HepG2 (cell line): ENCODE measurements around the gene TBC1D25. TPM values are rescaled to one million over a fixed set of nuclear protein-coding genes. Genes with fewer than 3 reads are reported as not detected.
A peak's percentile ranks its signal among the peaks of the same experiment; 100 is the strongest.

ENCODE experiments used
- ATAC-seq: fragments of 200-7000 bp; cut with Tn5 transposase; 3 replicates; pipeline ENCODE4 v1.9.1; 2020; ENCODE audit warnings: mild to moderate bottlenecking, moderate library complexity
- BruUV-seq: library from RNA; stranded (reverse); fragments of 400-500 nt; replicated peaks from 2 replicates; lab custom pipeline; 2021; lab: Mats Ljungman, UMichigan
- CTCF ChIA-PET: fragments of 300-600 bp; formaldehyde crosslinking; extraction: SDS; loops from one replicate; lab custom pipeline; 2021; ENCODE audit warnings: low total read pairs, inconsistent platforms, low intra/inter-chr PET ratio; lab: Yijun Ruan, JAX
- POLR2A ChIA-PET: fragments of 350-600 bp; sonication (Branson Sonifier 250); formaldehyde crosslinking; loops from one replicate; lab custom pipeline; 2020; ENCODE audit warnings: antibody characterized with exemption, inconsistent platforms; lab: Yijun Ruan, JAX
- DNase-seq: peaks from one replicate; pipeline ENCODE4 v3.0.0-alpha.2; 2015; ENCODE audit warnings: low spot score
- FAIRE-seq: peaks from 3 replicates; lab custom pipeline; 2011; peaks lifted over from hg19 to GRCh38; lab: Jason Lieb, UNC
- H2AFZ ChIP-seq: one replicate; pipeline ENCODE4 v1.6.1; 2011; ENCODE audit warnings: low read length, inconsistent platforms
- H3K27ac ChIP-seq: fragments of 300-600 bp; 3 replicates; pipeline ENCODE4 v1.8.0; 2011; ENCODE audit warnings: mixed run types, mild to moderate bottlenecking, mixed read lengths, low read length, inconsistent platforms; ENCODE audit not compliant: insufficient read depth; ENCODE audit errors: extremely low read length
- H3K27me3 ChIP-seq, 2 experiments: fragments of 200-600 bp in 1 of 2; 2 replicates in 1 of 2; 3 replicates in 1 of 2; pipeline versions ENCODE4 v1.6.0 to v1.8.0; 2011; ENCODE audit warnings: low read length in 2 of 2, mild to moderate bottlenecking in 2 of 2, moderate library complexity in 2 of 2, inconsistent platforms in 1 of 2; ENCODE audit not compliant: insufficient read depth in 2 of 2, control insufficient read depth in 1 of 2
- H3K36me3 ChIP-seq, 2 experiments: fragments of 200-600 bp in 1 of 2; replicated peaks in 1 of 2; 2 replicates in 1 of 2; 3 replicates in 1 of 2; pipeline versions ENCODE4 v1.5.1 to v1.8.0; 2011; ENCODE audit warnings: low read length in 2 of 2, inconsistent platforms in 1 of 2; ENCODE audit not compliant: insufficient read depth in 2 of 2, control insufficient read depth in 1 of 2
- H3K4me1 ChIP-seq: 2 replicates; pipeline ENCODE4 v1.5.1; 2012; ENCODE audit warnings: low read length, inconsistent platforms; ENCODE audit not compliant: insufficient read depth
- H3K4me2 ChIP-seq: 2 replicates; pipeline ENCODE4 v1.6.0; 2011; ENCODE audit warnings: low read depth, low read length, inconsistent platforms
- H3K4me3 ChIP-seq, 3 experiments: fragments of 200-600 bp in 1 of 3; sonication (generic), shearing (Covaris generic) in 1 of 3; replicated peaks in 1 of 3; 2 replicates each; pipeline ENCODE4 v1.5.1; 2011 to 2016; ENCODE audit warnings: low read length in 3 of 3, inconsistent platforms in 2 of 3, low read depth in 2 of 3, mild to moderate bottlenecking in 2 of 3, control low read depth in 1 of 3, mixed read lengths in 1 of 3; ENCODE audit not compliant: insufficient read depth in 1 of 3
- H3K79me2 ChIP-seq: one replicate; pipeline ENCODE4 v1.6.1; 2011; ENCODE audit warnings: low read length, inconsistent platforms; ENCODE audit not compliant: insufficient read depth
- H3K9ac ChIP-seq: 2 replicates; pipeline ENCODE4 v1.6.0; 2011; ENCODE audit warnings: mild to moderate bottlenecking, low read depth, low read length, inconsistent platforms; ENCODE audit not compliant: insufficient read depth
- H3K9me3 ChIP-seq: 2 replicates; pipeline ENCODE4 v1.5.1; 2012; ENCODE audit warnings: mild to moderate bottlenecking, low read length
- H4K20me1 ChIP-seq: 2 replicates; pipeline ENCODE4 v1.6.0; 2011; ENCODE audit warnings: inconsistent platforms, mild to moderate bottlenecking, low read length, moderate library complexity; ENCODE audit not compliant: insufficient read depth
- GABPA ChIP-seq, 2 experiments: IDR thresholded peaks; 2 replicates each; pipeline ENCODE4 v1.6.1; 2011 to 2016; ENCODE audit warnings: low read depth in 2 of 2, low read length in 1 of 2, missing biosample characterization in 1 of 2, missing genetic modification characterization in 1 of 2
- NFYB ChIP-seq: sonication (generic); formaldehyde crosslinking; IDR thresholded peaks from 2 replicates; pipeline ENCODE4 v1.4.0; 2020; ENCODE audit warnings: missing genetic modification reagents
- STAG1 ChIP-seq: sonication (generic); formaldehyde crosslinking; IDR thresholded peaks from 2 replicates; pipeline ENCODE4 v1.4.0; 2020; ENCODE audit warnings: missing genetic modification reagents
- ZNF512B ChIP-seq: sonication (generic); formaldehyde crosslinking; IDR thresholded peaks from 2 replicates; pipeline ENCODE4 v1.5.1; 2020; ENCODE audit warnings: missing genetic modification reagents, mild to moderate bottlenecking, borderline replicate concordance
- ZNF562 ChIP-seq: sonication (generic); formaldehyde crosslinking; IDR thresholded peaks from 2 replicates; pipeline ENCODE4 v1.8.0; 2022; ENCODE audit warnings: missing genetic modification reagents, borderline replicate concordance
- WGBS: methylation state at CpG from one replicate; pipeline ENCODE4 v1.1.6; 2017; ENCODE audit warnings: low lambda C conversion rate; 5-methylcytosine and 5-hydroxymethylcytosine counted together
- in situ Hi-C: cut with HindIII; loops from 2 replicates; pipeline ENCODE4 v1.10.0; 2017; ENCODE audit warnings: low pct_unique_long_range_greater_than_20kb; ENCODE audit not compliant: extremely low pct_ligation_motif_present
- intact Hi-C: fragments of 100-400 bp; cut with micrococcal nuclease; formaldehyde crosslinking; loops from one replicate; pipeline ENCODE4 v1.10.0; 2022; ENCODE audit not compliant: unreplicated experiment
- polyA plus RNA-seq, 8 experiments: library from polyadenylated mRNA; depleted of rRNA in 3 of 8; stranded (reverse) in 7 of 8; unstranded in 1 of 8; fragments of >200 nt; fragmentation: Illumina TruSeq in 4 of 8; extraction: Trizol in 4 of 8; gene quantifications; 2 replicates each; pipeline versions ENCODE4 v1.2.1 to v1.2.3, GENCODE V29; 2011 to 2016; ENCODE audit warnings: low read depth in 4 of 8, missing spikeins in 1 of 8, mixed read lengths in 1 of 8; ENCODE audit not compliant: insufficient read depth in 1 of 8
- total RNA-seq, 5 experiments: library from RNA; depleted of rRNA; stranded (reverse); fragments of >200 nt; fragmentation: Illumina TruSeq; extraction: Trizol; gene quantifications; 2 replicates each; pipeline ENCODE4 v1.2.3, GENCODE V29; 2016; ENCODE audit warnings: low read depth in 1 of 5

Gene TBC1D25
- total and polyA plus RNA-seq, 2 of the 13 experiments (the other 11 are each of a cell fraction or from before 2014, with no cell fraction given) = 3.5 to 4.7 TPM

DNA sequence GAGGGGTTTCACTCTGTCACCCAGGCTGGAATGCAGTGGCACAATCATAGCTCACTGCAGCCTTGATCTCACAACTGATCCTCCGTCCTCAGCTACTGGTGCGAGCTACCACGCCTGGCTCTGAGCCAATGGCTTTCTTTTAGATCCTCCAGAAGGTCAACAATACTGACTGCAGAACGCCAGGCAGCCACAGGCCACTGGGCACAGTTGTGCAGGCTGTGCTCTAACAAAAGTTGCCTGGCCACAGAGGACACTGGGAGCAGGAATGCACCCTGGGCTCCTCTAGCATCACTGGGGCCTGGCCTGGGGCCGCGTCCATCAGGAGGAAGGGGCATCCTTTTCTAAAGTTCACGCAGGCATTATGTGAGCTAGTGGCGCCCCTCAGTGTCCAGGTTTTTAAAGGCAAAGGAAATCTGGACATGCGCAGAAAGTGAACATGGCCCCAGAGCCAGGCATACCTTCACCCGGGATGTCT lies 45.6 kb upstream of the TBC1D25 start (continued):
- TF ChIP-seq ZNF512B (CRISPR knock-in tag) (no peak), ZNF562 (CRISPR knock-in tag) (no peak), STAG1 (CRISPR knock-in tag) (peak; percentile 78)

- BruUV-seq = no TSS peak
- Histone ChIP-seq H3K4me1 (peaks cover 26% of the 10 kb centered on the region), H3K36me3 (no peaks in the 10 kb centered on the region), H3K4me2 (no peak overlapping the region), H3K9me3 (no peaks in the 10 kb centered on the region), H4K20me1 (no peaks in the 10 kb centered on the region), H3K27ac (no peak overlapping the region), H2AFZ (no peak overlapping the region), H3K79me2 (no peaks in the 10 kb centered on the region), H3K27me3 (no peaks in the 10 kb centered on the region; a peak in 1 of 5 replicates), H3K9ac (no peak overlapping the region), H3K4me3 (no peak overlapping the region)
- TF ChIP-seq GABPA (IDR thresholded peaks at IDR 0.05; ENCODE audit: low read depth, low read length) (no peak), GABPA (CRISPR knock-in tag; IDR thresholded peaks at IDR 0.05; ENCODE audit: low read depth) (no peak), NFYB (CRISPR knock-in tag) (peak; percentile 15; the same call in 1 of the 2 replicates)
- DNase-seq = no peak
- FAIRE-seq = no peak
- intact Hi-C loops (loop anchor here (10.0 kb wide), 1 partner anchor 412 kb away; no protein-coding TSS in a partner anchor), in situ Hi-C loops (no loop called here)
- CTCF ChIA-PET = no interaction called here
- ATAC-seq = no peak
- POLR2A ChIA-PET = no interaction called here
- WGBS = 56% methylated on average over 4 of the region's 4 CpGs
Observed at GRCh38 chrX:48496660-48497059, 42.9 kb upstream of the TBC1D25 start.
